GM12891 (cell line): ENCODE data around the gene SERPINA9.

ENCODE experiments used
- POLR2A ChIP-seq: IDR thresholded peaks from 2 replicates; pipeline ENCODE4 v1.6.1; 2011; ENCODE audit warnings: low read depth, low read length, control low read depth
- POLR2AphosphoS5 ChIP-seq: IDR thresholded peaks from 2 replicates; pipeline ENCODE4 v1.6.1; 2011; ENCODE audit warnings: low read depth, low read length, control low read depth
- POU2F2 ChIP-seq: IDR thresholded peaks from 2 replicates; pipeline ENCODE4 v1.6.1; 2011; ENCODE audit warnings: low read depth, mild to moderate bottlenecking, control low read depth, low read length, moderate library complexity
- SPI1 ChIP-seq: IDR thresholded peaks from 2 replicates; pipeline ENCODE4 v1.6.1; 2011; ENCODE audit warnings: low read depth, low read length, control low read depth
- TAF1 ChIP-seq: IDR thresholded peaks from 2 replicates; pipeline ENCODE4 v1.6.1; 2011; ENCODE audit warnings: low read depth, low read length, control low read depth

DNA sequence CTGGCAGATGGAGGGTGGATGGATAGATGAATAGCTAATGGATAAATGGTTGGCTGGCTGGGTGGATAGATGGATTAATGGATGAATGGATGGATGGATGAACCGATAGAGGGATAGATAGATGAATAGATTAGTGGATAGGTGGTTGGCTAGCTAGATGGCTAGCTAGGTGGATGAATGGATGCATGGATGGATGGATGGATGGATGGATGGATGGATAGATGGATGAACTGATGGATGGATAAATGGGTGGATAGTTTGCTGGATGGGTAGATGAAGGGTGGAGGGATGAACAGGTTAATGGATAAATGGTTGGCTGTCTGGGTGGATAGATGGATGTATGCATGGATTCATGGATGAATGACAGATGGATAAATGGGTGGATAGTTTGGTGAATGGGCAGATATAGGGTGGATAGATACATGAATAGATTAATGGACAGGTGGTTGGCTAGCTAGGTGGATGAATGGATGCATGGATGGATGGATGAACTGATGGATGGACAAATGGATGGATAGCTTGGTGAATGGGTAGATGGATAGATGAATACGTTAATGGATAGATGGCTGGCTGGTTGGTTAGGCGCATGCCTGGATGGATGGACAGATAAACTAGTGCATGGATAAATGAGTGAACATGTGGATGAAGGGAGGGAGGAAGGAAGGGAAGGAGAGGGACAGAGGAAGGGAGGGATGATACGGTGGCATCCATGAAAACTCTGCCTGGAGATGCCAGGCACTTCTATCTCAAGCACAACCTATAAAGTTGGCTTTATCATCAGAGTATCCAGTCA is 8.1 kb downstream of the SERPINA9 start:
- TF ChIP-seq POLR2A: no peak
- no peak for TF ChIP-seq POLR2AphosphoS5
- TF ChIP-seq SPI1: no peak
- no peak for TF ChIP-seq TAF1
- no peak for TF ChIP-seq POU2F2
